Keratinocyte (primary cell): ENCODE results near the gene TERT. TPM values are rescaled to one million over a fixed set of nuclear protein-coding genes. Genes with fewer than 3 reads are reported as not detected.

Experiments used
- DNase-seq: peaks from one replicate; pipeline ENCODE4 v3.0.0-alpha.2; 2011; ENCODE audit warnings: low read depth, missing footprints, low spot score
- FAIRE-seq: peaks from 2 replicates; lab custom pipeline; 2011; peaks lifted over from hg19 to GRCh38; lab: Jason Lieb, UNC
- H2AFZ ChIP-seq: 2 replicates; pipeline ENCODE4 v1.6.0; 2012; ENCODE audit warnings: low read length, control low read depth, inconsistent platforms; ENCODE audit not compliant: control insufficient read depth
- H3K27ac ChIP-seq: 2 replicates; pipeline ENCODE4 v1.5.1; 2011; ENCODE audit warnings: low read length; ENCODE audit not compliant: control insufficient read depth, insufficient read depth
- H3K27me3 ChIP-seq: 3 replicates; pipeline ENCODE4 v1.6.0; 2011; ENCODE audit warnings: low read length; ENCODE audit not compliant: control insufficient read depth, insufficient read depth; ENCODE audit errors: extremely low read depth
- H3K36me3 ChIP-seq, 2 experiments: 2 replicates in 1 of 2; 3 replicates in 1 of 2; pipeline ENCODE4 v1.5.1; 2011; ENCODE audit warnings: low read length in 2 of 2, mild to moderate bottlenecking in 1 of 2; ENCODE audit not compliant: control insufficient read depth in 2 of 2, insufficient read depth in 2 of 2; ENCODE audit errors: extremely low read depth in 1 of 2
- H3K4me1 ChIP-seq: 3 replicates; pipeline ENCODE4 v1.5.1; 2011; ENCODE audit warnings: low read length; ENCODE audit not compliant: control insufficient read depth, insufficient read depth; ENCODE audit errors: extremely low read depth
- H3K4me2 ChIP-seq: 3 replicates; pipeline ENCODE4 v1.6.0; 2011; ENCODE audit warnings: low read depth, low read length; ENCODE audit not compliant: control insufficient read depth, insufficient read depth; ENCODE audit errors: extremely low read depth
- H3K4me3 ChIP-seq, 3 experiments: fragments of 200-600 bp in 1 of 3; sonication (generic) in 1 of 3; 2 replicates in 2 of 3; 3 replicates in 1 of 3; pipeline ENCODE4 v1.5.1; 2011 to 2016; ENCODE audit warnings: low read length in 3 of 3, mild to moderate bottlenecking in 3 of 3, control low read depth in 2 of 3, inconsistent platforms in 1 of 3, low read depth in 1 of 3, mixed read lengths in 1 of 3, mixed run types in 1 of 3, moderate library complexity in 1 of 3; ENCODE audit not compliant: control insufficient read depth in 2 of 3, insufficient read depth in 2 of 3; ENCODE audit errors: extremely low read depth in 1 of 3
- H3K79me2 ChIP-seq: 2 replicates; pipeline ENCODE4 v1.6.0; 2012; ENCODE audit warnings: low read length; ENCODE audit not compliant: control insufficient read depth, insufficient read depth
- H3K9ac ChIP-seq: 3 replicates; pipeline ENCODE4 v1.6.0; 2011; ENCODE audit warnings: low read length; ENCODE audit not compliant: control insufficient read depth, insufficient read depth; ENCODE audit errors: extremely low read depth
- H3K9me1 ChIP-seq: 3 replicates; pipeline ENCODE4 v1.6.0; 2011; ENCODE audit warnings: low read length; ENCODE audit not compliant: control insufficient read depth, insufficient read depth; ENCODE audit errors: extremely low read depth
- H3K9me3 ChIP-seq: 2 replicates; pipeline ENCODE4 v1.5.1; 2012; ENCODE audit warnings: low read depth, low read length; ENCODE audit not compliant: control insufficient read depth
- H4K20me1 ChIP-seq: 3 replicates; pipeline ENCODE4 v1.6.0; 2011; ENCODE audit warnings: low read length; ENCODE audit not compliant: control insufficient read depth, insufficient read depth; ENCODE audit errors: extremely low read depth
- CTCF ChIP-seq, 3 experiments: IDR thresholded peaks in 1 of 3; conservative IDR thresholded peaks in 1 of 3; optimal IDR thresholded peaks in 1 of 3; 2 replicates in 2 of 3; 3 replicates in 1 of 3; pipeline versions ENCODE3 to v1.5.1; 2011; ENCODE audit warnings: low read length in 3 of 3, mild to moderate bottlenecking in 3 of 3, moderate library complexity in 2 of 3, control low read depth in 1 of 3, inconsistent platforms in 1 of 3; ENCODE audit not compliant: insufficient read depth in 2 of 3; ENCODE audit errors: extremely low read depth in 1 of 3
- EZH2 ChIP-seq: IDR thresholded peaks from one replicate; pipeline ENCODE4 v1.6.1; 2012; ENCODE audit warnings: inconsistent platforms, mild to moderate bottlenecking, low read length, moderate library complexity
- dilution Hi-C: fragments of 300-500 bp; cut with MboI; formaldehyde crosslinking; loops from one replicate; pipeline ENCODE4 v1.7.0; 2020; ENCODE audit warnings: low sequenced_read_pairs; ENCODE audit not compliant: extremely low pct_ligation_motif_present
- polyA plus RNA-seq, 5 experiments: library from polyadenylated mRNA; depleted of rRNA in 3 of 5; stranded (reverse) in 3 of 5; stranded (forward) in 1 of 5; unstranded in 1 of 5; fragments of >200 nt; gene quantifications; 1 replicate in 1 of 5; 2 replicates in 3 of 5; 3 replicates in 1 of 5; pipeline versions ENCODE4 v1.2.1 to v1.2.3, GENCODE V29; 2011 to 2012; ENCODE audit warnings: missing spikeins in 2 of 5, low read depth in 1 of 5, low replicate concordance in 1 of 5

The TERT gene
- polyA plus RNA-seq, 1 donor (not counting 4 experiments of a cell fraction or from before 2014, with no cell fraction given), result not detected

GRCh38 chr5:1330847-1331831 is 36.3 kb upstream of the TERT start:
- no peak for TF ChIP-seq EZH2
- no peak for TF ChIP-seq CTCF (optimal IDR thresholded peaks at IDR 0.05 in 1 of 3, IDR thresholded peaks at IDR 0.05 in 1 of 3, conservative IDR thresholded peaks at IDR 0.05 in 1 of 3; ENCODE audit: extremely low read depth in 1 of 3, insufficient read depth in 2 of 3, low read length in 3 of 3)
- Histone ChIP-seq H3K36me3 (peaks cover 24 to 43% of the 10 kb centered on the region in 2 experiments), H4K20me1 (peaks cover 2% of the 10 kb centered on the region), H3K4me3 (no peak overlapping the region), H3K4me2 (peak overlapping the region; percentile 30), H2AFZ (no peak overlapping the region), H3K27me3 (no peaks in the 10 kb centered on the region), H3K27ac (peak overlapping the region; percentile 98), H3K4me1 (peaks cover 42% of the 10 kb centered on the region), H3K9me1 (no peaks in the 10 kb centered on the region), H3K9ac (peak overlapping the region; percentile 71), H3K79me2 (peaks cover 9% of the 10 kb centered on the region), H3K9me3 (peaks cover 4% of the 10 kb centered on the region)
- dilution Hi-C loops, result no loop called here
- FAIRE-seq (no peak), DNase-seq (no peak)

- H3K27me3 ChIP-seq, result no peaks in the 10 kb centered on the region
- no peak for TF ChIP-seq CTCF (optimal IDR thresholded peaks at IDR 0.05 in 1 of 3, IDR thresholded peaks at IDR 0.05 in 1 of 3, conservative IDR thresholded peaks at IDR 0.05 in 1 of 3; ENCODE audit: extremely low read depth in 1 of 3, insufficient read depth in 2 of 3, low read length in 3 of 3)
- TF ChIP-seq EZH2, result no peak
- peak overlapping the region; percentile 48 for H3K4me2 ChIP-seq
- H3K9ac ChIP-seq, result peak overlapping the region; percentile 79
- H3K27ac ChIP-seq, result peak overlapping the region; percentile 98
- dilution Hi-C loops, result no loop called here
- FAIRE-seq (no peak), DNase-seq (peak; percentile 94)
- no peaks in the 10 kb centered on the region for H3K9me1 ChIP-seq
- H4K20me1 ChIP-seq, result peaks cover 2% of the 10 kb centered on the region
- peaks cover 4% of the 10 kb centered on the region for H3K9me3 ChIP-seq
- peaks cover 19 to 38% of the 10 kb centered on the region in 2 experiments for H3K36me3 ChIP-seq
- peaks cover 42% of the 10 kb centered on the region for H3K4me1 ChIP-seq
- H3K79me2 ChIP-seq, result peaks cover 3% of the 10 kb centered on the region
- H2AFZ ChIP-seq, result no peak overlapping the region
- H3K4me3 ChIP-seq, result peak overlapping the region in 1 of 3 experiments; percentile 34
Observed at GRCh38 chr5:1330146-1330846, 35.4 kb upstream of the TERT start.
